Measurements from ENCODE around the gene POU2AF3. TPM values are rescaled to one million over a fixed set of nuclear protein-coding genes. Genes with fewer than 3 reads are reported as not detected.

POU2AF3 gene
- total and polyA plus RNA-seq, 8 donors, result 1.1 to 15.7 (median 2.2) TPM

GRCh38 chr11:111306321-111306720, 8.0 kb downstream of the POU2AF3 start:
- WGBS, 2 donors, result 90 to 95% methylated on average over 5 of the region's 5 CpGs
- DNase-seq, result no peak
- no peak for FAIRE-seq
- Histone ChIP-seq H3K9me3 (no peaks in the 10 kb centered on the region), H3K36me3 (no peaks in the 10 kb centered on the region), H3K4me1 (peaks cover 8 to 51% (median 38%) of the 10 kb centered on the region in 3 donors), H3K27ac (no peak overlapping the region), H3K27me3 (no peaks in the 10 kb centered on the region), H3K4me3 (no peak overlapping the region)
- ATAC-seq, result no peak
- no peak for TF ChIP-seq CTCF (IDR thresholded peaks at IDR 0.05)
- intact Hi-C loops (cut with DNase I), result loop anchor here in 1 of 3 donors (10.0 kb wide), 1 partner anchor 48 kb away; no protein-coding TSS in a partner anchor

- peak overlapping the region in 2 of 4 donors; percentile 47 to 50 for H3K27ac ChIP-seq
- H3K4me1 ChIP-seq, result peaks cover 8 to 46% (median 26%) of the 10 kb centered on the region in 3 donors
- no peak for TF ChIP-seq CTCF (IDR thresholded peaks at IDR 0.05)
- intact Hi-C loops (cut with DNase I), result loop anchor here in 1 of 3 donors (10.0 kb wide), 1 partner anchor 47 kb away; no protein-coding TSS in a partner anchor
- no peaks in the 10 kb centered on the region for H3K36me3 ChIP-seq
- DNase-seq, result no peak
- H3K27me3 ChIP-seq, result no peaks in the 10 kb centered on the region
- ATAC-seq, result peak in 1 of 4 donors; percentile 20
- no peak for FAIRE-seq
- no peak overlapping the region for H3K4me3 ChIP-seq
- 74 to 78% methylated on average over 3 of the region's 3 CpGs for WGBS, 2 donors
- no peaks in the 10 kb centered on the region for H3K9me3 ChIP-seq
These were observed 9.2 kb downstream of the POU2AF3 start for GRCh38 chr11:111307472-111308108.

- peaks cover 8 to 42% (median 20%) of the 10 kb centered on the region in 3 donors for H3K4me1 ChIP-seq
- no peak for FAIRE-seq
These were observed 9.8 kb downstream of the POU2AF3 start for GRCh38 chr11:111308140-111308539.

GRCh38 chr11:111309215-111309915, 11.0 kb downstream of the POU2AF3 start:
- H3K27ac ChIP-seq, result peak overlapping the region in 2 of 4 donors; percentile 19 to 25
- DNase-seq, result no peak
- 67 to 70% methylated on average over 5 of the region's 5 CpGs for WGBS, 2 donors

More at GRCh38 chr11:111308140-111308539, 9.8 kb downstream of the POU2AF3 start:
- WGBS, 2 donors, result 15% methylated on average over 7 of the region's 7 CpGs
- Histone ChIP-seq H3K27me3 (no peaks in the 10 kb centered on the region), H3K36me3 (no peaks in the 10 kb centered on the region), H3K27ac (peak overlapping the region in 2 of 4 donors; percentile 47 to 50), H3K4me3 (no peak overlapping the region), H3K9me3 (no peaks in the 10 kb centered on the region)
- ATAC-seq (peak; percentile 85 to 88 (median 87)), DNase-seq (peak; percentile 79 to 90 (median 85))
- intact Hi-C loops (cut with DNase I), result loop anchor here in 1 of 3 donors (10.0 kb wide), 1 partner anchor 47 kb away; no protein-coding TSS in a partner anchor
- TF ChIP-seq CTCF (IDR thresholded peaks at IDR 0.05), result no peak

More at GRCh38 chr11:111309215-111309915, 11.0 kb downstream of the POU2AF3 start:
- no peak overlapping the region for H3K4me3 ChIP-seq
- no peaks in the 10 kb centered on the region for H3K9me3 ChIP-seq
- FAIRE-seq, result no peak
- intact Hi-C loops (cut with DNase I), result loop anchor here in 1 of 3 donors (10.0 kb wide), 1 partner anchor 45 kb away; no protein-coding TSS in a partner anchor
- no peak for TF ChIP-seq CTCF (IDR thresholded peaks at IDR 0.05)
- no peaks in the 10 kb centered on the region for H3K27me3 ChIP-seq
- ATAC-seq, result no peak
- no peaks in the 10 kb centered on the region for H3K36me3 ChIP-seq
- peaks cover 4 to 35% (median 10%) of the 10 kb centered on the region in 3 donors for H3K4me1 ChIP-seq
